Mesenchymal stem cell (in vitro differentiated cells and primary cell): ENCODE results near the gene SF3B3.

Source experiments
- DNase-seq: peaks from one replicate; pipeline ENCODE4 v3.0.0-alpha.2; 2013
- H2AFZ ChIP-seq: one replicate; pipeline ENCODE4 v1.6.1; 2013; ENCODE audit warnings: low read depth, mild to moderate bottlenecking, control low read depth, inconsistent platforms, low read length, moderate library complexity
- H2AK5ac ChIP-seq: 2 replicates; pipeline ENCODE4 v1.6.1; 2013; ENCODE audit warnings: low read length, moderate library complexity, mild to moderate bottlenecking, inconsistent platforms; ENCODE audit not compliant: severe bottlenecking
- H2BK120ac ChIP-seq: one replicate; pipeline ENCODE4 v1.6.1; 2013; ENCODE audit warnings: low read depth, mild to moderate bottlenecking, inconsistent platforms, low read length, moderate library complexity
- H2BK12ac ChIP-seq, 2 experiments: one replicate each; pipeline ENCODE4 v1.6.1; 2013; ENCODE audit warnings: inconsistent platforms in 2 of 2, low read length in 2 of 2, mild to moderate bottlenecking in 2 of 2, moderate library complexity in 2 of 2, control low read depth in 1 of 2
- H2BK15ac ChIP-seq: one replicate; pipeline ENCODE4 v1.6.1; 2013; ENCODE audit warnings: mild to moderate bottlenecking, low read depth, inconsistent platforms; ENCODE audit not compliant: poor library complexity, severe bottlenecking
- H2BK5ac ChIP-seq: 2 replicates; pipeline ENCODE4 v1.6.1; 2013; ENCODE audit warnings: low read depth, mild to moderate bottlenecking, low read length, control low read depth, inconsistent platforms; ENCODE audit not compliant: poor library complexity, severe bottlenecking
- H3K14ac ChIP-seq, 2 experiments: one replicate each; pipeline ENCODE4 v1.6.1; 2013; ENCODE audit warnings: inconsistent platforms in 2 of 2, low read length in 2 of 2, control low read depth in 1 of 2, mild to moderate bottlenecking in 1 of 2, moderate library complexity in 1 of 2
- H3K18ac ChIP-seq, 2 experiments: one replicate each; pipeline ENCODE4 v1.6.1; 2013; ENCODE audit warnings: inconsistent platforms in 2 of 2, low read length in 2 of 2, control low read depth in 1 of 2, low read depth in 1 of 2, mild to moderate bottlenecking in 1 of 2
- H3K23ac ChIP-seq, 2 experiments: one replicate each; pipeline ENCODE4 v1.6.1; 2013; ENCODE audit warnings: inconsistent platforms in 2 of 2, low read length in 2 of 2, mild to moderate bottlenecking in 2 of 2, moderate library complexity in 2 of 2, control low read depth in 1 of 2
- H3K27ac ChIP-seq: 2 replicates; pipeline ENCODE4 v1.5.1; 2013; ENCODE audit warnings: mild to moderate bottlenecking, moderate library complexity, low read length, control low read depth, inconsistent platforms; ENCODE audit not compliant: poor library complexity, severe bottlenecking
- H3K27me3 ChIP-seq, 2 experiments: 2 replicates each; pipeline versions ENCODE4 v1.6.1 to v1.7.0; 2013; ENCODE audit warnings: low read length in 2 of 2, mild to moderate bottlenecking in 2 of 2, moderate library complexity in 2 of 2, control low read depth in 1 of 2, inconsistent platforms in 1 of 2; ENCODE audit not compliant: control insufficient read depth in 1 of 2, insufficient read depth in 1 of 2
- H3K36me3 ChIP-seq, 2 experiments: 2 replicates each; pipeline versions ENCODE4 v1.6.1 to v1.7.0; 2013; ENCODE audit warnings: low read length in 2 of 2, control low read depth in 1 of 2, inconsistent platforms in 1 of 2, low read depth in 1 of 2, mild to moderate bottlenecking in 1 of 2; ENCODE audit not compliant: insufficient read depth in 2 of 2, control insufficient read depth in 1 of 2
- H3K4ac ChIP-seq, 2 experiments: one replicate each; pipeline ENCODE4 v1.6.1; 2013; ENCODE audit warnings: inconsistent platforms in 2 of 2, low read length in 2 of 2, mild to moderate bottlenecking in 2 of 2, moderate library complexity in 2 of 2, control low read depth in 1 of 2, low read depth in 1 of 2
- H3K4me1 ChIP-seq: 2 replicates; pipeline ENCODE4 v1.6.1; 2013; ENCODE audit warnings: low read depth, low read length, control low read depth; ENCODE audit not compliant: control insufficient read depth, insufficient read depth
- H3K4me2 ChIP-seq: 2 replicates; pipeline ENCODE4 v1.6.1; 2013; ENCODE audit warnings: low read length, mild to moderate bottlenecking, inconsistent platforms; ENCODE audit not compliant: poor library complexity, severe bottlenecking
- H3K4me3 ChIP-seq, 2 experiments: 2 replicates each; pipeline versions ENCODE4 v1.5.1 to v1.7.0; 2013; ENCODE audit warnings: low read length in 2 of 2, mild to moderate bottlenecking in 2 of 2, control low read depth in 1 of 2, low read depth in 1 of 2; ENCODE audit not compliant: insufficient read depth in 1 of 2
- H3K79me1 ChIP-seq: replicated peaks from 2 replicates; pipeline ENCODE4 v1.6.1; 2013; ENCODE audit warnings: mild to moderate bottlenecking, control low read depth, low read length, inconsistent platforms; ENCODE audit not compliant: poor library complexity, severe bottlenecking
- H3K9ac ChIP-seq: 2 replicates; pipeline ENCODE4 v1.7.0; 2013; ENCODE audit warnings: mild to moderate bottlenecking, low read length, moderate library complexity
- H3K9me3 ChIP-seq: 2 replicates; pipeline ENCODE4 v1.7.0; 2013; ENCODE audit warnings: mild to moderate bottlenecking, low read length; ENCODE audit not compliant: control insufficient read depth
- H4K8ac ChIP-seq: one replicate; pipeline ENCODE4 v1.6.1; 2013; ENCODE audit warnings: inconsistent platforms, mild to moderate bottlenecking, low read length, moderate library complexity
- H4K91ac ChIP-seq: one replicate; pipeline ENCODE4 v1.6.1; 2013; ENCODE audit warnings: mild to moderate bottlenecking, low read length, inconsistent platforms
- WGBS: methylation state at CpG from one replicate; pipeline ENCODE4 v1.1.7; 2013; ENCODE audit warnings: mixed read lengths; 5-methylcytosine and 5-hydroxymethylcytosine counted together

SF3B3 gene

GRCh38 chr16:70611224-70611598 is 87.6 kb downstream of the SF3B3 start:
- H2BK15ac ChIP-seq, result no peak overlapping the region
- no peak overlapping the region for H2BK120ac ChIP-seq
- no peak overlapping the region for H4K91ac ChIP-seq
- H2BK12ac ChIP-seq, result no peak overlapping the region
- no peak overlapping the region for H3K27ac ChIP-seq
- no peaks in the 10 kb centered on the region for H3K27me3 ChIP-seq
- no peak overlapping the region for H3K4me3 ChIP-seq
- no peak overlapping the region for H3K18ac ChIP-seq
- H3K14ac ChIP-seq, result no peak overlapping the region
- no peak overlapping the region for H2AK5ac ChIP-seq
- H3K4ac ChIP-seq, result no peak overlapping the region
- H2AFZ ChIP-seq, result no peak overlapping the region
- no peaks in the 10 kb centered on the region for H3K9me3 ChIP-seq
- H3K9ac ChIP-seq, result no peak overlapping the region
- H3K23ac ChIP-seq, result no peak overlapping the region
- H3K36me3 ChIP-seq, result no peaks in the 10 kb centered on the region
- no peak overlapping the region for H4K8ac ChIP-seq
- DNase-seq, result no peak
- 91% methylated on average over 5 of the region's 5 CpGs for WGBS
- no peaks in the 10 kb centered on the region for H3K4me1 ChIP-seq
- no peak overlapping the region for H2BK5ac ChIP-seq
- no peaks in the 10 kb centered on the region for H3K79me1 ChIP-seq
- no peak overlapping the region for H3K4me2 ChIP-seq

GRCh38 chr16:70611785-70612303 is 88.2 kb downstream of the SF3B3 start:
- H2AFZ ChIP-seq, result no peak overlapping the region
- no peak overlapping the region for H3K27ac ChIP-seq
- no peak overlapping the region for H2BK12ac ChIP-seq
- H4K91ac ChIP-seq, result no peak overlapping the region
- no peak overlapping the region for H3K9ac ChIP-seq
- H3K79me1 ChIP-seq, result no peaks in the 10 kb centered on the region
- H2BK5ac ChIP-seq, result no peak overlapping the region
- no peak overlapping the region for H3K4ac ChIP-seq
- no peak overlapping the region for H3K18ac ChIP-seq
- no peak overlapping the region for H3K4me3 ChIP-seq
- H3K14ac ChIP-seq, result no peak overlapping the region
- H2BK120ac ChIP-seq, result no peak overlapping the region
- H4K8ac ChIP-seq, result no peak overlapping the region
- no peaks in the 10 kb centered on the region for H3K27me3 ChIP-seq
- H2BK15ac ChIP-seq, result no peak overlapping the region
- H3K4me1 ChIP-seq, result no peaks in the 10 kb centered on the region
- no peaks in the 10 kb centered on the region for H3K36me3 ChIP-seq
- H3K4me2 ChIP-seq, result no peak overlapping the region
- DNase-seq, result no peak
- no peak overlapping the region for H3K23ac ChIP-seq
- WGBS, result 77% methylated on average over 3 of the region's 4 CpGs
- H2AK5ac ChIP-seq, result no peak overlapping the region
- no peaks in the 10 kb centered on the region for H3K9me3 ChIP-seq

GRCh38 chr16:70612931-70613330 is 89.3 kb downstream of the SF3B3 start:
- H2BK120ac ChIP-seq, result no peak overlapping the region
- no peak overlapping the region for H3K4me2 ChIP-seq
- H3K9ac ChIP-seq, result no peak overlapping the region
- H2AFZ ChIP-seq, result no peak overlapping the region
- no peaks in the 10 kb centered on the region for H3K4me1 ChIP-seq
- no peak overlapping the region for H3K18ac ChIP-seq
- DNase-seq, result no peak
- no peak overlapping the region for H3K14ac ChIP-seq
- H3K23ac ChIP-seq, result no peak overlapping the region
- H3K27ac ChIP-seq, result no peak overlapping the region
- no peaks in the 10 kb centered on the region for H3K9me3 ChIP-seq
- no peaks in the 10 kb centered on the region for H3K36me3 ChIP-seq
- H3K27me3 ChIP-seq, result no peaks in the 10 kb centered on the region
- no peak overlapping the region for H4K8ac ChIP-seq
- no peak overlapping the region for H4K91ac ChIP-seq
- no peaks in the 10 kb centered on the region for H3K79me1 ChIP-seq
- no peak overlapping the region for H3K4ac ChIP-seq
- 92% methylated on average over 8 of the region's 8 CpGs for WGBS
- H2BK15ac ChIP-seq, result no peak overlapping the region
- no peak overlapping the region for H2BK5ac ChIP-seq
- H3K4me3 ChIP-seq, result no peak overlapping the region
- no peak overlapping the region for H2AK5ac ChIP-seq
- no peak overlapping the region for H2BK12ac ChIP-seq

GRCh38 chr16:70614208-70614951 is 90.8 kb downstream of the SF3B3 start:
- H3K4me3 ChIP-seq, result no peak overlapping the region
- no peaks in the 10 kb centered on the region for H3K27me3 ChIP-seq
- no peak overlapping the region for H3K14ac ChIP-seq
- H4K8ac ChIP-seq, result no peak overlapping the region
- no peaks in the 10 kb centered on the region for H3K79me1 ChIP-seq
- H3K18ac ChIP-seq, result no peak overlapping the region
- H3K4me2 ChIP-seq, result no peak overlapping the region
- H3K9me3 ChIP-seq, result no peaks in the 10 kb centered on the region
- H2AK5ac ChIP-seq, result no peak overlapping the region
- H3K36me3 ChIP-seq, result no peaks in the 10 kb centered on the region
- no peak overlapping the region for H3K4ac ChIP-seq
- no peak overlapping the region for H4K91ac ChIP-seq
- H2BK15ac ChIP-seq, result no peak overlapping the region
- no peak overlapping the region for H2BK5ac ChIP-seq
- no peak overlapping the region for H2AFZ ChIP-seq
- H3K4me1 ChIP-seq, result no peaks in the 10 kb centered on the region
- H2BK120ac ChIP-seq, result no peak overlapping the region
- H3K9ac ChIP-seq, result no peak overlapping the region
- H2BK12ac ChIP-seq, result no peak overlapping the region
- H3K27ac ChIP-seq, result no peak overlapping the region
- 73% methylated on average over 4 of the region's 5 CpGs for WGBS
- no peak overlapping the region for H3K23ac ChIP-seq
- no peak for DNase-seq
